GM12872 (cell line): ENCODE data around the gene DCBLD1.
A peak's percentile ranks its signal among the peaks of the same experiment; 100 is the strongest.

Source experiments
- TF ChIP-seq, protein P1 (sequence below): IDR thresholded peaks from 3 replicates; pipeline ENCODE4 v1.5.1; 2011; ENCODE audit warnings: low read depth, mild to moderate bottlenecking, low read length, moderate library complexity; ENCODE audit not compliant: insufficient read depth

The DCBLD1 gene

GRCh38 chr6:117555262-117555849 lies 72.9 kb downstream of the DCBLD1 start:
- TF ChIP-seq, protein P1, sequence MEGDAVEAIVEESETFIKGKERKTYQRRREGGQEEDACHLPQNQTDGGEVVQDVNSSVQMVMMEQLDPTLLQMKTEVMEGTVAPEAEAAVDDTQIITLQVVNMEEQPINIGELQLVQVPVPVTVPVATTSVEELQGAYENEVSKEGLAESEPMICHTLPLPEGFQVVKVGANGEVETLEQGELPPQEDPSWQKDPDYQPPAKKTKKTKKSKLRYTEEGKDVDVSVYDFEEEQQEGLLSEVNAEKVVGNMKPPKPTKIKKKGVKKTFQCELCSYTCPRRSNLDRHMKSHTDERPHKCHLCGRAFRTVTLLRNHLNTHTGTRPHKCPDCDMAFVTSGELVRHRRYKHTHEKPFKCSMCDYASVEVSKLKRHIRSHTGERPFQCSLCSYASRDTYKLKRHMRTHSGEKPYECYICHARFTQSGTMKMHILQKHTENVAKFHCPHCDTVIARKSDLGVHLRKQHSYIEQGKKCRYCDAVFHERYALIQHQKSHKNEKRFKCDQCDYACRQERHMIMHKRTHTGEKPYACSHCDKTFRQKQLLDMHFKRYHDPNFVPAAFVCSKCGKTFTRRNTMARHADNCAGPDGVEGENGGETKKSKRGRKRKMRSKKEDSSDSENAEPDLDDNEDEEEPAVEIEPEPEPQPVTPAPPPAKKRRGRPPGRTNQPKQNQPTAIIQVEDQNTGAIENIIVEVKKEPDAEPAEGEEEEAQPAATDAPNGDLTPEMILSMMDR, result no peak

DNA sequence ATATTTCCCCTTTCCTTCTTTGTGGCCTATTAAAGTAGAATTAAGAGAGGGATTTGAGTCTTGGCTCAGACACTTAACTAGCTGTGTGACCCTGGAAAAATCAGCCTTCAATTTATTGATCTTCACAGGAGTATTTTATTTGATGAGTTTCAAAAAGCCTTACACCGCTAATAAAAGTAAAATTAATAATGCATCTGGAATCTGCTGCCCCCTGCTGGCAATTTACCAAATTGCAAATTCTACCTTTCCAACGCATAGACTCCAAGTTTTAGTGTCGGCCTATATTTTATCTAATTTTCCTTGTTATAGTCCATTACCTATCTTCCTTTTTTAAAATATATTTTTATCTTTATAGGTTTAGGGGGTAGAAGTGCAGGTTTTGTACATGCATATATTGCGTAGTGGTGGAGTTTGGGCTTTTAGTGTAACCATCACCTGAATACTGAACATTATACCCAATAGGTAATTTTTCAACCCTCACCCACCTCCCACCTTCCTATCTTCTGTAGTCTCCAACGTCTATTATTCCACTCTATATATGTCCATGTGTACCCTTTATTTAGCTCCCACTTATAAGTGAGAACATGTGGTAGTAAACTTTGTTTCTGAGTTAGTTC lies 73.5 kb downstream of the DCBLD1 start:
- TF ChIP-seq, protein P1, result peak; percentile 58

DNA sequence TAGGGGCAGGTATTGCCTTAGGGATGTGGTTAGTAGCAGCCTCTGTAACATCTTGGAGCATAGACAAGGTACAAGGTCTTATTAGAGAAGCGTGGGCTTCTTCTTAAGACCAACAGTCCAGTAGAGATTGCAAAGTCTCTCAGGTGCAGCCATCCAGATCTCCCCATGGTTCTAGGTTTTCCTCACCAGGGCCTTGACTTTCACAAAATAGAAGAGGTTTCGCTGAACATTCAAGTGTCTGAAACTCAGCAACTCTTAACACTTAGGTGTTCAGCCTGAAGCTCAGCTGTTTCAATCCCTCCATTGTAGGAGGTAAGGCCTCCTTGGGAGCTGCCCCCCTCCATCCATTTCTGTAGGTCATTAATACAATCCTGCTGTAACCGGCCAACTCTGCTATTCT lies 75.5 kb downstream of the DCBLD1 start:
- TF ChIP-seq, protein P1, result no peak

DNA sequence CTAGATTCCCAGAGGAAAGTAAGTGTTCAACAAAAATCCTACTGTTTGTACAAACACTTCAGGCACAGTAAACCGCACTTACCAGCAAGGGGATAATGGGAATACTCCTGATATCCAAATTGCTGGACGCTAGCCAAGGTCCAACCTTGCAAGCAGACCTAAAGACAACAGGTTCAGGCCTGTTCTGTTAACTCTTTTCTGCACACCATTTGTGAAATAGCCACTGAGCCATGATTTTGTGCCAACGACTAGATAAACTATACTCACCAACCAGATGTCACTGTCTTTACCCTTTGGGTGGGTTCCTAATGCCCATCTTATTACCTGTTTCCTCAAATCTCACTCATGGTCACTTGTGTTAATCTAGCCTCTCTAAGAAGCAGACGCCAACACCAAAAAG lies 76.3 kb downstream of the DCBLD1 start:
- TF ChIP-seq, protein P1, result no peak

DNA sequence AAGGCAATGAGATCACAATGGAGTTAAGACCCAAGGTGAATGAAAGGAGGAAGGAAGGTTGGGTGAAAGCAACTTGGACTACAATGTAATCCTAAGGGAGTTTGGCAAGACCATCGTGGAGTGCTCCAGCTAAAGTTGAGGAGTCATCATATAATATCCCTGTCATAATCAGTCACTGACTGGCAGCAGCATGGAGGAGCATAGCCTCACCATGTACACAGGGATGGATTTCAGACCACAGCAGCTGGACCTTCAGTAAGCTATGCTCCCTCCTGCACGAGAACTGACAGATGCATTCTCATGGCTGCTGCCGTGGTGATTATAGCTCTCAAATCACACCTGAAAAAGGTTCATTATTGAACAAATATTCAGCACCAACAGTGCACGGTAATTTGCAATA lies 76.8 kb downstream of the DCBLD1 start:
- TF ChIP-seq, protein P1, result no peak

- TF ChIP-seq, protein P1, result no peak
These were observed 78.7 kb downstream of the DCBLD1 start for GRCh38 chr6:117561128-117561527.

- TF ChIP-seq, protein P1, result no peak
These were observed 82.2 kb downstream of the DCBLD1 start for GRCh38 chr6:117564681-117565080.
